GM12874 (cell line): ENCODE measurements around the gene C1QL4.

Experiments used
- TF ChIP-seq, protein P1 (sequence below): IDR thresholded peaks from 2 replicates; pipeline ENCODE4 v1.5.1; 2011; ENCODE audit warnings: low read depth, mild to moderate bottlenecking, control low read depth, low read length, moderate library complexity; ENCODE audit not compliant: insufficient read depth

The C1QL4 gene

DNA sequence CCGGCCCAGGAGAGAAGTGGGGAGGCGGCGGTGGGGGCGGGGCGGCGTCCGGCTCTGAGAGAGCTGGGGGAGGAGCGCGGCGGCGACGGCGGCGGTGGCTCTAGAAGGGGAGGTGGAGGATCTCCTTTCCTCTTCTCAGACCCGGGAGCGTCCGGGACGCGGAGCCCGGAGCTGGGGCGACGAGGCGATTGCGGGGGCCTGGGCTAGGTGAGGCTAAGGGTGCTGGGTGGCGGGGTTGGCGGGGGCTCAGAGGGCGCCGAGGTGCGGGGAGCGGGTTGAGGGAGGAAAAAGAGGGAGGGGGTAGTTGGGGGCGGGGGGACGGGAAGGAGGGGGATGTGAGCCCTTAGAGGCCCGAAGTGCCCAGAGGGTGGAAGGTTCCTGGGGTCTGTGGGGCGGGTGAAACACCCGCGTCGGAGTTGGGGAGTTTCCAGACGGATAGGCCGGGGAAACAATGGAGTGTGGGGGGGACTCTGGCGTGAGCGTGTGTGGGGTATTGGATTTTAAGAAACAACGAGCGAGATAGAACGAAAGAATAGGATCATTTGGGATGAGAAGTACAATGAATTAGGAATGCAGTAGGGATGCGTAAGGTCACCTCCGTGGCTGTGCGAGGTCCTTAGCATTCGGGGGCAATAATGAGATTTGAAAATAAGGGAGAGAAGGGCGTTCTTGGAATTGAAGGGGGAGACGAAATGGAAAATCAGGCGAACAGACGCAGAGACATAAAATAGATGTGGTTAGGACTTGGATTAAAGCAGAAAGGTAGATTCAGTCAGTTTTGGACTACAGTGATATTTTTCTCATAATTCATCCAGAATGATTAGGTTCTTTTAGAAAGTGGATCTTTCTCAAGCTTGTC, 30.6 kb upstream of the C1QL4 start, which contains the start of gene SPATS2:
TSS of gene SPATS2 (plus strand) at position 82 of the 859 bp plus-strand sequence. CDS start 93,551 bp downstream, outside the sequence.
- TF ChIP-seq, protein P1, sequence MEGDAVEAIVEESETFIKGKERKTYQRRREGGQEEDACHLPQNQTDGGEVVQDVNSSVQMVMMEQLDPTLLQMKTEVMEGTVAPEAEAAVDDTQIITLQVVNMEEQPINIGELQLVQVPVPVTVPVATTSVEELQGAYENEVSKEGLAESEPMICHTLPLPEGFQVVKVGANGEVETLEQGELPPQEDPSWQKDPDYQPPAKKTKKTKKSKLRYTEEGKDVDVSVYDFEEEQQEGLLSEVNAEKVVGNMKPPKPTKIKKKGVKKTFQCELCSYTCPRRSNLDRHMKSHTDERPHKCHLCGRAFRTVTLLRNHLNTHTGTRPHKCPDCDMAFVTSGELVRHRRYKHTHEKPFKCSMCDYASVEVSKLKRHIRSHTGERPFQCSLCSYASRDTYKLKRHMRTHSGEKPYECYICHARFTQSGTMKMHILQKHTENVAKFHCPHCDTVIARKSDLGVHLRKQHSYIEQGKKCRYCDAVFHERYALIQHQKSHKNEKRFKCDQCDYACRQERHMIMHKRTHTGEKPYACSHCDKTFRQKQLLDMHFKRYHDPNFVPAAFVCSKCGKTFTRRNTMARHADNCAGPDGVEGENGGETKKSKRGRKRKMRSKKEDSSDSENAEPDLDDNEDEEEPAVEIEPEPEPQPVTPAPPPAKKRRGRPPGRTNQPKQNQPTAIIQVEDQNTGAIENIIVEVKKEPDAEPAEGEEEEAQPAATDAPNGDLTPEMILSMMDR = no peak

DNA sequence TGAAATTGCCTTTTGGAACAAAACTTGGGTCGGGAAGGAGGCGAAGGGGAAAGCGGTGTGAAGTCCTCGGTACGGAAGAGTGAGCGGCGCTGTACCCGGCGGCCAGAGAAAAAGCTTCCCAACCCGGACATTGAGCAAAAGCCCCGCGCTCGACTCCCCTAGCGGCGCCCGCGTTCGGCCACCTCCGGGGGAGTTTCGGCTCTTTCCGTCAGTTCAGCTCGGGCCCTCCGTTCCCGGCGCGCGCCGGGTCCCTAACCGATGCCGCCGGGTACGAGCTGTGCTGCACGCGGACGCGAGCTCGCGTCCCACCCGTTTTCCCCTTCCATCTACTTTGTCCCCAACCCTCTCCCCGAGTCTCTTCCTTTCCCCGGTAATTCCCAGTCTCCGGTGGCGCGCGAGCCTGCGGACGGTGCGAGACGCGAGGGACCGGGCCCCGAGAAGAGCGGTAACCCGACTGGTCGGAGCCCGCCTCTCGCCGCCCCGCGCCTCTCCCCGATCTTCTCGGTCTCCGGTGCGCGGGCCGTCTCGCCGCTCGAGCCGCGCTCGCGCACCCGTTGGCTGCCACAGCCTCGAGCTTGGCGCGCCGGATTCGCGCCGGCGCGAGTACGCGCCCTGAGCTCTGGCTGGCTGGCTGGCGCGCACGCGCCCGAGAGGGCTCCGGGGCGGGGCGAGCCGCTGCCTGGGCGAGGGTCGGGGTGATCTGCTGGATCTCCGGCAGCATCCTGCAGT, 29.8 kb upstream of the C1QL4 start:
- TF ChIP-seq, protein P1 = 0 out of 2 replicates have a peak, but pooled peaks have one; percentile 22

DNA sequence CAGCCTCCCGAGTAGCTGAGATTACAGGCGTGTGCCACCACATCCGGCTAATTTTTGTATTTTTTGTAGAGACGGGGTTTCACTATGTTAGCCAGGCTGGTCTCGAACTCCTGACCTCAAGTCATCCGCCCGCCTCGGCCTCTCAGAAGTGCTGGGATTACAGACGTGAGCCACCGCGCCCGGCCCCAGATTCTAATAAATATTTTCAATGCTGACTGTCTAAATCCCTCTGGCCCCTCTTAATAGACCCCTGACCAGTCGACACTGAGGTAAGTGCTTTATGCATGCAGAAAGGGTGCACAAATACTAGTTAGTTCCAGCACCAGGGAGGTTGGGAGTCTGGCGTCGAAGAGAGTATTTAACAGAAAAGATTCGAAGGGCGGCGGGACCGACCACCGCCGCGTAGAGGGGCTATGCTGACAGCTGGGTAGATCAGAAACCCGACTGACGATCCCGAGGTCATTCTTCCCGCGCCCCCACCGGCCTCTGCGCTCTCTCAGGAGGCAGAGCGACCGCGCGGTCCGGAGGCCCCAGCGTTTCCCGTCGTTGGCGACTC, 29.2 kb upstream of the C1QL4 start:
- TF ChIP-seq, protein P1 = no peak; the same call in 1 of the 2 replicates

DNA sequence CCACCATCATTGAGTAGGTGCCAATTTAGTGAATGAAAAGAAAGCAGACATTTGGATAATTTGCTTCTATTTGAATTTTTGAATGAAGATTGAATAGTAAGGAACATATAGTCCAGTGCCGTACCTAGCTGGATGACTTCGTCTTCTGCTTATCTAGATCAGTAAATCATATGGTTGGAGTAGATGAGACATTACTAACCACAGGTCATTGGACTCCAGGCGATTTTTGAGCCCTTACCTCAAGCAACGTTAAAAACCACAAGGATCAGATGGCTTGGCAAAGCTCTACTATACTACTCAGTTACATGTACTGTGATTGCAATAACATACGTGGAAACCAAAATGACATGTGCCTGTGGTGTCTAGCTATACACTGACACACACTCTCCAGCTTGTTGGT, 28.6 kb upstream of the C1QL4 start:
- TF ChIP-seq, protein P1 = no peak

DNA sequence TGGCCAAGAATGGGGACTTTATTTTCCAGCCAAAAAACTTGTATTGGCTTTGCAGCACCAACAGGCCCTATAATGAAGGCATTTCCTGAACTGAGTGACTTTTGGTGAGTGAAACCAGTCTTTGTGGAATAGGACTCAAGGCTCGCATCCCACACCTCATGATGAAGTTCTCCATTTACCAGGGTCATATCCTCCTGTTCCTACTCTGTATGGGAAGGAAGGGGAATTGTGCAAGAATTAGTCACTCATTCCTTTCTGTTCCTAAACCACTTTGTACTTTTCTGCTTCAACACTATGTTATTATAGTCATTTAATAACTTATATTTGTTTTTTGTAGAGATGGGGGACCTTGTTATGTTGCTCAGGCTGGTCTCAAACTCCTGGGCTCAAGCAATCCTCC, 28.0 kb upstream of the C1QL4 start:
- TF ChIP-seq, protein P1 = no peak

DNA sequence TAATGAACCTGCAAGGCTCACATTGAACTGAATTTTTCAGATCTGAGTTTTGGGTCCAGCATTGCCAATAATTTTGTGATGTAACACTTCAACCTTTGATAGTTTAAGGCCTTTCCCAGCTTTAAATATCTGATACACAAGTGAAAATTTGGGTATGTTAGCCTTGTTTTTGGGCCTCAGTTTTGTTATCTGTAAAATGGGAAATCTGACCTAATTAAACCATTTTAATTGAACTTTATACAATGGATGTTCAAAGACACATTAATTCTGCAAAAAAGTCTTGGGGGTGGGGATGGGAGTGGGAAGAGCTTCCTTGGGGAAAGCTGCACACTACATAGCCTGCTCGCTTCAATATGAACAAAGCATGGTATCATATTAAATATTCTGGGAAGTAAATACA, 25.1 kb upstream of the C1QL4 start:
- TF ChIP-seq, protein P1 = no peak

DNA sequence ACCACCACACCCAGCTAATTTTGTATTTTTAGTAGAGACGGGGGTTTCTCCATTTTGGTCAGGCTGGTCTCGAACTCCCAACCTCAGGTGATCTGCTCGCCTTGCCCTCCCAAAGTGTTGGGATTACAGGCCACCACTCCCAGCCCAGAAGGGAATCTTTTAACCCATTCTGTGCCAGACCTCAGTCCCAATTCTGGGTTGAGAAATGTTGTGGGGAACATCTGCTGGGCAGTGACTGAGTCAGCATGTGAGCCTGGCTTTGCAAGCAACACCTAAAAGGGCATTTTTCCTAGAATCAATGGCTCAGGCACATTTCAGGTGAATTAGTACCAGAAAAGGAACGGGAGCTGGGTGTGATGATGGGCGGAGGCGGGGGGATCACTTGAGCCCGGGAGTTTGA, 22.7 kb upstream of the C1QL4 start:
- TF ChIP-seq, protein P1 = no peak
